Stimulated activated CD8-positive, alpha-beta memory T cell treated with anti-CD3 and anti-CD28 coated beads, Interleukin-4, amount 100 ng/mL, for 24 hours (primary cell): Measurements from ENCODE around the gene SLC39A11.
"Not testable (repeated sequence)": the region's sequence is repeated elsewhere in the genome, so short reads cannot be mapped to it uniquely, and the experiment has no call there.

Experiments
- DNase-seq: peaks from one replicate; pipeline ENCODE4 v3.0.0-alpha.2; 2020; ENCODE audit warnings: low read depth

SLC39A11 gene, protein sequence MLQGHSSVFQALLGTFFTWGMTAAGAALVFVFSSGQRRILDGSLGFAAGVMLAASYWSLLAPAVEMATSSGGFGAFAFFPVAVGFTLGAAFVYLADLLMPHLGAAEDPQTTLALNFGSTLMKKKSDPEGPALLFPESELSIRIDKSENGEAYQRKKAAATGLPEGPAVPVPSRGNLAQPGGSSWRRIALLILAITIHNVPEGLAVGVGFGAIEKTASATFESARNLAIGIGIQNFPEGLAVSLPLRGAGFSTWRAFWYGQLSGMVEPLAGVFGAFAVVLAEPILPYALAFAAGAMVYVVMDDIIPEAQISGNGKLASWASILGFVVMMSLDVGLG

DNA sequence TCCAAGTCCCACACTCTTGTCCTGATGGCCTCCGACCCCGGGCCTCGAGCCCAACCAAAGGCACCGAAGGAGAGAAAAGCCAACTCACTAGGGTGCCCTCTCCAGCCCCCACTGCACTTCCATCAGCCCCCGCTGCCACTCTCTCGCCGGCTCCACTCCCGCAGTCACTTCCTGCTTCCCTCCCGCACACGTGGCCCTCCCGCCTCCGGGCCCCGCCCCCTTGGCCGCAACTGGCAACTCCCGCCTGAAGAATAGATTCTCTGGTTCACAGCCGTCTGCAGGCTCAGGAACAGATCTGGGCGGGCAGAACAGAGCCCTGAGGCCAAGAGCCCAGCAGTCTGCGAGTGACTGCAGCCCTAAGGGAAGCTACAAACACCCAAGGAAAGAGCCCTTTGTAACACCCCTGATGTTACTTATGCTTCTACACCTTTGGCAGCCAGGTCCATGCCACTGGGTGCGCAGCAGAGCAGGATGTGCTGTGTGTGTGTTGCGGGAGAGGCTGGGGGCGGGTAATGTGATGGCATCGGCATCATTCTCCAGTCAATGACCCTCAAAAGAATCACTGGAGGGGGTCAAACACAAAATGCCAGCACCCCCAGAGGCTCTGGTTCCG, at the start of gene SLC39A11:
Gene SLC39A11 (minus strand): TSS at position 166 of the 613 bp plus-strand sequence. CDS start 3,924 bp downstream, outside the sequence.
- peak; percentile 88 for DNase-seq

DNA sequence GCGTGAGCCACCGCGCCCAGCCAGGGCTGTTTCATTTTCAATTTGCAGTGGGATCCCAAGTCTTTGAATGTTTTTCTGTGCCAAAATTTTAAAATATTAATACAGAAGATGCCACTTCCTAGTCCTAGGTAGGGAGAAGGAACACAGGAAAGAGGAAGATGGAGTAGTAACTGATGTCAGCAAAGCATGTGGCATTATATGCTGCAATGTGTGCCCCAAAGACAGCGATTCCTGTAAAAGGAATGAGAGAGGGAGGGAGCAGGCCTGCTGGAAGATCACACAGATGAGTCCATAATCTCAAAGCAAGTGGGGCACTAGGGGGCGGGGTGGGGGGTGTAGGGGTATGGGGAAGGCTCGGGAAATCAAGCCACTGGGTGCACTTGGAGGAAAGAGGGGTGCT, 48.9 kb upstream of the SLC39A11 start:
- no peak for DNase-seq

DNA sequence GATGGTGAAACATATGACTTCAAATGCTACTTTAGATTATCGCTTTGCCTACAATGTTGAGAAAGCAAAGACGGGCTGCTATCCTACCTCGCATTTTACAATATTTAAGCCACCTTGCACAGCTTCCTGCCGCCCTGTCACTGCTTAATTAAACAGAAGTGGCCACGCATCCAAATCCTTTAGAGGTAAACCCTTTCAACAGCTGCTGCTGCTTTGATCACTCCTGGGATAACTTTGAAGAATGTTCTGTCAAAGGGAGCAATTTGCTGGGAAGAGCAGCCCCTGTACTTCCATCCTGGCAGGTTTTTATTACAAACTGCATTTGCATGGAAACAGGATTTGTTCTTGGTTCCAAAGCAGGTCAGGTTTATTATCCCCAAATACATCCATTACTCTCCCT, 48.1 kb upstream of the SLC39A11 start:
- no peak for DNase-seq

DNA sequence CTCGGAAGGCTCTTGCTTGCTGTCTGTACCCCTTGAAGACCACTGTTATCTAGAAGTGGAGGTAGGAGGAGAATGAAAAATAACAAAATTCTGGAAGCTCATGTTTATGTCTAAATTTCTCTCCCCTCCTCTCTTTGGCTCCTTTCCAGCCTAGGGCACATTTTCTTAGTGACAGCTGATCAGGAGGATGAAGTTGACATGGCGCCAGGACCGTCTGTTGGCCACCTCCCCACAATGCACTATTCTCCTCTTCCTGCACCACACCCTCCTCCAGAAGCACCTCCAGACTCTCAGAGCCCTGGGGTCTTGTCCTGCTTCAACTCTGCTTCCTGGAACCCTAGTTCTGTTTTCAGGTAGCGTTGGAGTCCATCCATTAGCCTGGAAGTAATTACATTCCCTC, 46.8 kb upstream of the SLC39A11 start:
- DNase-seq, result no peak

DNA sequence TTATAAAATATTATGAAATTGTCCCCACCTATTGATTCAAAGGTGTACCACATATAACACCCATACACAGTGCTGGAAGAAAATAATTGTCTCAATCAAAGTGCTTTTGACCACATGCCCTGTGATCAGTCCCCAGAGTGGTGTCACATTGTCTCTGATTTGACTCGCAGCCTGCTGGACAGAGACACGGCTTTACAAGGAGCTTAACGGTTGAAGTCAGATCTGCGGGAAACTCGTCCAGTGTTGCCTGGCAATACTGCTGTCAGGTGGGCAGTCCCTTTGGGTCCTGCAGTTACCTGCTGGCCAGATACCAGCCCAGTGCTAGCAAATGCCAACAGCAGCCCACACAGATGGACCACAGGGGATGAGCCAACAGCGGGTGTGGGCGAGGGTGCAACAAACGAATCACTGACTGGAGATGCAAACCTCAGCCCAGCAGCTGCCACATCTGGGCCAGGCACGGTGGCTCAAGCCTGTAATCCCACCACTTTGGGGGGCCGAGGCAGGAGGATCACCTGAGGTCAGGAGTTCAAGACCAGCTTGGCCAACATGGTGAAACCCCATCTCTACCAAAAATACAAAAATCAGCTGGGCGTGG, 46.2 kb upstream of the SLC39A11 start:
- no peak for DNase-seq

DNA sequence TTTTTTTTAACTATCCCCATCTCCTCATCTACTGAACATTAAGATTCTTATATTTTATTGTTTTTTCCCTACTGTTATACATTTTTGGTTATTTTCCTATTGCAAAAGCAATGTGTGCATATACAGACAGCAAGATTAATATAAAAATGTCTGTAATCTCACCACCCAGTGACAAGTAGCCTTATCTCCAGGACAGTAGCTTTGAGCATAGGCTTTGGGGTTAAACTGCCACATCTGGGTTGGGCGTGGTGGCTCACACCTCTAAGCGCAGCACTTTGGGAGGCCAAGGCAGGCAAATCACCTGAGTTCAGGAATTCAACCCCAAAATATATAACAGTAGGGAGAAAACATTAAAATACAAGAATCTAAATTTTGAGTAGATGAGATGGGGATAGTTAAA, 44.9 kb upstream of the SLC39A11 start:
- DNase-seq, result no peak

DNA sequence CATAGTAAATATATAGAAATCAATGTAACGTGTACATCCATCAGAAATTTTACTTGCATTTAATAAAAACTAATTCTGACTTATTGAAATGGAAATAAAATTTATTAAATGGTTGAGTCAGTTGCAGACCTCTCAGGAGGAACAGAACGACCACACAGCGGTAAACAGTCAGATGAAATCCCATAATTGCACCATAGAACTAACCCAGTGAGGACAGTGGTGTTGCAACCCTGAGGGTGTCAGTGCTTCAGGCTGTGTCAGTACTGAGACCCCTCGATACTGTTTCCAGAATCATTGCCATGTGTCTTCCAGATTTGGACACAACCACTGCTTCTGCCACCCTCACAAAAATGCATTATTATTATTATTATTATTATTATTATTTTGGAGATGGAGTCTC, 43.3 kb upstream of the SLC39A11 start:
- no peak for DNase-seq

DNA sequence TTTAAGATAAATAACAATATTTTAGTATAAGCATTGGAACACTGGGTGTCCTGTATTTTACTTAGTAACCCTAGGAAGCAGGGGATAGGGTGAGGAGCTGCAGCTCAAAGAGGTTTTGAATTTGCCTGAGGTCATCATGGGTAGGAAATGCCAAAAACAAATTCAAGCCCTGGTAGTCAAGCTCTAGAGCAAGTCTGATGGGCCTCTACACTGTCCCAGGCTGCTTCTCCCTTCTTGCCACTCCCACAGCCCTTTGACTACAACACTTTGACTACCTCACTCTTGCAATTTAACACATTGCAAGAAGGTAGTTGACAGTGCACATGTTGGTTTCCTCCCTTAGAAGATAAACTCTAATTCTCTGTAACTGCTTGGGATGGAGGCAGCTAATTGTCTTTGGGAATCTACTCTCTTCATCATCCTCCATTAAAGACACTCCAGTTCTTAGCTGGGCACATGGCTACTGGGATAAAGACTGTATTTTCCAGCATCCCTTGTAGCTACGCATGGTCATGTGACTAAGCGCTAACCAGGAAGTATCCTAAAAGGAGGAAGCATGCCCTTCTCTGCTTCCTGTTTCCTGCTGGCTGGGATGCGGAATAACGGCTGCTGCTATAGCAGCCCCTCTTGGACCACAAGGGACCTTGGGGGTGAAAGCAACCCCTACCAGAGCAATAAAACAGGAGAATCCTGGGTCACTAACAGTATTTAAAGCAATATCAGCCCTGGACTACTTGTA, 41.6 kb upstream of the SLC39A11 start:
- no peak for DNase-seq

DNA sequence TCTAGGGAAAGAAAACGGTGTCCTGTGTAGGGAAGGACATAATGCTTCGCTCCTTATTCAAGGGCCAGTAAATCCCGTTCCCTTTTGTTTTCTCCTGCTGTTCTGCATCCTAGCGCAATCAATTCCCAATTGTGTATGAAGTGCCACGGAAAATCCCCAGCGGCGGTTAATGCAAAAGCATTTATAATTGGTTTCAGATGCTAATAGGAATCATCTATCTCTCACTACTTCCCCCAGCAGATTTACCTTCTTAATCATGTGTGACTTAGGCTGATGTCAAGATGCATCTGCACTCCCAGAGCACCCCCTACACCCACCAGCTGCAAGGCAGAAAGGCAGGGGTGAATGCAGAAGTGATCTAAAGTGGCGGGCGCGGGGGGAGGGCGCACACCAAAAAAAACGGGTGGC, 39.6 kb upstream of the SLC39A11 start:
- DNase-seq, result no peak

DNA sequence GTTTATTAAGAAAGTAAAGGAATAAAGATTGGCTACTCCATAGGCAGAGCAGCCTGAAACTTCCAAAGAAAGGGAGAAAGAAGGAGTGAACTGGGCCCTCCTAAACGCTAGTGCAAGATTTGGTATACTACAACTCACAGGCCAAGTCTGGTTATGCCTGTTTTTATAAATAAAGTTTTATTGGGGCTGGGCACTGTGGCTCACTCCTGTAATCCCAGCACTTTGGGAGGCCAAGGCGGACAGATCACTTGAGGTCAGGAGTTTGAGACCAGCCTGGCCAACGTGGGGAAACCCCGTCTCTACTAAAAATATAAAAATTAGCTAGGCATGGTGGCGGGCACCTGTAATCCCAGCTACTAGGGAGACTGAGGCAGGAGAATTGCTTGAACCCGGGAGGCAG, 39.0 kb upstream of the SLC39A11 start:
- DNase-seq, result not testable (repeated sequence)

DNA sequence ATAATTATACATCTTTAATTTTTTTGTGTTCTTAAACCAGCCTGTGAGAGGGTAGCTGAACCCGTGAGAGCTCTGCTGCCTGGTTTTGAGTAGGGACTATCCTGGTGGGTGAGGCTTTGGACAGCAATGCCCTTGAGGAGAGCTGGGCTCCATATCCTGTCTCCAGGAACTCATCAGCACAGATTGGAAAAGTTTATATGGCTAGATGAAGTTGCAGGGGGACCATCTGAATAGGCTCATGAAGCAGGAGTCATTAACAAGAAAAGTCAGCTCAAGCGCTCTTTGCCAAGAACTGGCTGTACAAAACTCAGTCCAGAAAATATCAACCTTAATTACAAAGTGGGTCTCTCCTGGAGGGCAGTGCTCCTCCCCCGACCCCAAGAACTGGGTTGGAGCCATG, 38.5 kb upstream of the SLC39A11 start:
- DNase-seq, result no peak

DNA sequence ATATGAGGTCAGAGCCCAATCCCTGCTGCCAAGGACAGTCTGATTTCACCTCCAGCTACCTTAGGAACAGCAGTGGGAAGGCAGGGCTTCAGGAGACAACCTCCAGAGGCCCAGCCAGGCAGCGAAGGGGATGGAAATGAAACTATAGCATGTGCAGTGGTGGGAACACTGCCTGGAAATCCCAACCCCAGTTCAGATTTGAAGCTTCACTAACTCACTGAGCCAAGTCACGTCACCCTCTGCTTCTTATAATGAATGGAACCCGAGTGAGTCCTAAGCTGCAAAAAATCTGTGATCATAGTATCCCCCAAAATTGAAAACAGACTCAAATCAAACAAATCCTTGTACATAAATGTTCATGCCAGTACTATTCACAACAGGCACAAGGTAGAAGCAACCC, 36.0 kb upstream of the SLC39A11 start:
- no peak for DNase-seq

DNA sequence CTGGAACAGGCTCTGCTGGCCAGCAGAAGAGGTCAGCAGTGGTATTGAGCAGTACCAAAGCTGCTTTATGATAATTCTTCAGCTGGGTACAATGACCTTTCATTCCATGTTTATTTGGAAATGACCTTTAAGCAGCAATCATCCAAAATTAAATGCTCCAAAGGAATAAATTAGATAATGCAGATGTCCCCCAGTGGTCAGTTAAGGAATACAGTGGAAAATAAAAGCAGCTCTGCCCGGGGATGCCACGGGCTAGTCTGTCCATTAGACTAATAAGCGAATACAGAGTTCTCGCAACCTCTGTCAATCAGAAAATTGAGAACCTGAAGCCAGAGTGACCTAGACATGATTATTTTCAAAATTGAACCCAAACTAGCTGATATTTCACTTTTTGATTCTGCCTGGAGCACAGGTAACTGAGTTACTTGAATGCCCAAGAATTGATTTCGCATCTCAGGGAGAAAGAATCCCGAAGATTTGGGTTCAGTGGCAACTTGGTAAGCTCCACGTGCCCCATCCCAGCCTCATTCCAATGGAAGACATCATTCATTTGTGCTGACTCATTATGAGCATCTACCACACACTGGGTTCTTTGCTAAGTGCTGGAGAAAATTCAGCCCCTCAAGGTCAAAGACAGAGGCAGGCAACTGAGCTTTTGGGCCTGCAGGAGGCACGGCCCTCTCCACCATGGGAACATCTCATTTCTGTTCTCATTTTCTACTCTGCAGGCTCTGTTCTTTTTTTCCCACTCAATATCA, 34.4 kb upstream of the SLC39A11 start:
- no peak for DNase-seq

DNA sequence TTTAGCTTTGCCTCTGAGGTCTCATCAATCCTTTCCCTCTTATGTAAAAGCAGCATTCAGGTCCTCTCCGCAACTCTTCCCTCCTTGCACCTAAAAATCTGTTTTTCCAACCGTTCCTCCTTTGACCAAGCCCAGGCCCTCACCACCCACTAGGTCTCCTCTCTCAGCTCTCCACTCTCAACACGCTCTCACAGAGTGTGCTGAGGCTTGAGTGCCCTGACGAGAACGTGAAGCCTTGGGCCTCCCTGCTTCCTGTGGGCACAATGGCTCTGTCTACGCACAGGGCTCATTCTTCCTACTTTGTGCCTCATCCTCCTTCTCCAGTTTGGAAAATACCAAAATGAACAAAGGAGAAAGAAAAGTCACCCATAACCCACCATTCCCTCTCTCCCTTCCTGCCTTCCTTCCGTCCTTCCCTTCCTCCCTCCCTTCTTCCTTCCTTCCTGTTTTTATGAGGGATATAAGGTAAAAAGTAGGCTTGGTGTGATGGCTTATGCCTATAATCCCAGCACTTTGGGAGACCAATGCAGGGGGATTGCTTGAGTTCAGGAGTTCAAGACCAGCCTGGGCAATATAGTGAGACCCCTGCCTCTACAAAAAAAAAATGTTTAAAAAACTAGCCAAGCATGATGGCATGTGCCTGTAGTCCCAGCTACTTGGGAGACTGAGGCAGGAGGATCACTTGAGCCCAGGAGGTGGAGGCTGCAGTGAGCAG, 31.3 kb upstream of the SLC39A11 start:
- no peak for DNase-seq

DNA sequence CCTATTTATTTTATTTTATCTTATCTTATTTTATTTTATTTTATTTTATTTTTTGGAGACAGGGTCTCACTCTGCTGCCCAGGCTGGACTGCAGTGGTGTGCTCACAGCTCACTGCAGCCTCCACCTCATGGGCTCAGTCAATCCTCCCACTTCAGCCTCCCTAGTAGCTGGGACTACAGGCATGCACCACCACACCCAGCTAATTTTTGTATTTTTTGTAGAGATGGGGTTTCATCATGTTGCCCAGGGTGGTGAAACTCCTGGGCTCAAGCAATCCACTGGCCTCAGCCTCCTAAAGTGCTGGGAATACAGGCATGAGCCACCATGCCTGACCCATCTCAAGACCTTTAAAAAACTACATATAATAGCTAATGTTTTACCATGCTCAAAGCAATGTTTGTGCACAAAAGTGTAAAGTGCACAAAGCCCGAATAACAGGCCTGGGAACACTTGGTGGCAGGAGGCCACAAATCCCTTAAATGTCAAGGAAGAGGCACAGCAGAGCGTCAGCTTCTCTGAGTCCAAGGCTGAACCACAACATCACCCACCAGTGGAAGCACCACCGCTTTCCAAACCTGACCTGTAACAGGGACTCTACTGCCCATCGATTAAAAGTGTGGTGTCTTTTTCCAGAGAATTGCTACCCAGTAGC, 30.6 kb upstream of the SLC39A11 start:
- DNase-seq, result no peak

DNA sequence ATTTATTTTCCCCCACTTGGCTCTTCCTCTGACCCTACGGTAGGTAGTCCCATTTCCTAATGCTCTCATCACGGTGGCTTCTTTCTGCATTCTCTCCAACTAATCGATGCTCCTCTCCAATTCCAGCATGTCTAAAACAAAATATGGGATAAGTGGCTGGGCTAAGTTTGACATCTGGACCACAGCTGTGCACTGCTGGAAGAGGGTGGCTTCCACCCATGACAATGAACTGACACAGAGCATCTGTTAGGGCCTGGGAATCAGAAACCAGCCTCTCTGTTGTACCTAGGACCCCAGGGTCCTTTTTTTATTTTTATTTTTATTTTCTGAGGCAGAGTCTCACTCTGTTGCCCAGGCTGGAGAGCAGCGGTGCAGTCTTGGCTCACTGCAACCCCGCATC, 29.0 kb upstream of the SLC39A11 start:
- no peak for DNase-seq

DNA sequence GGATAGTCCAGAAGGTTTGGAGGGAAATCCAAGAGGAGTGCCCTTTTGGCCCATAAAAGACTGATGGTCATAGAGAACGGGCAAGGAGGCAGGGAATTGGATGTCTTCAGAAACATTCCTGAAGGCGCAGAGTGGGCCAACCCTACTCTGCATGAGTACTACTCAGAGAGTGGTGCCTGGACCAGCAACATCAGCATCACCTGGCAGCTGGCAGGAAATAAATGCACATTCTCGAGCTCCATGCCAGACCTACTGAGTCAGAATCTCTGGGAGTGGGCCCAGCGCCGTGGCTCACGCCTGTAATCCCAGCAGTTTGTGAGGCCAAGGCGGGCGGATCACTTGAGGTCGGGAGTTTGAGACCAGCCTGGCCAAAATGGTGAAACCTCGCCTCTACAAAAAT, 27.1 kb upstream of the SLC39A11 start:
- no peak for DNase-seq

DNA sequence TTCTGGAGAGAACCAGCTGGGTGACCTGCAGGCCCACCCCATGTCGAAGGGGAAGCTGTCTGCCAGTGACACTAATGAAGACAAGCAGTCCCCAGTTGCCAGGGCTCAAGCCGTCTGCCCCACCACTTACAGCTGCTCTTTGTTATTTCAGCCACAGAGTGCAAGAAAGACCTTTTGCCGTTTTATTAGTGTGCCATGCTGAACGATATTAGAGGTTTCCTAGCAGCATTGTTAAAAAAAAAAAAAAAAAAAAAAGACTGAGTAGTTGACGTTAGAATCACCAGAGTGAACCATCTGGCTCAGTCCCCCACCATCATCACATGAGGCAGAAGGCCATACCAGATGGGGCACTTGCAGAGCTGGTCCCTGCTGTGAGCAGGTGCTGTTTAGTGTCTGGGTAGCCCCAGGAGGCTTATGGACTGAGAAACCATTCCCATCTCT, 26.5 kb upstream of the SLC39A11 start:
- DNase-seq, result no peak

DNA sequence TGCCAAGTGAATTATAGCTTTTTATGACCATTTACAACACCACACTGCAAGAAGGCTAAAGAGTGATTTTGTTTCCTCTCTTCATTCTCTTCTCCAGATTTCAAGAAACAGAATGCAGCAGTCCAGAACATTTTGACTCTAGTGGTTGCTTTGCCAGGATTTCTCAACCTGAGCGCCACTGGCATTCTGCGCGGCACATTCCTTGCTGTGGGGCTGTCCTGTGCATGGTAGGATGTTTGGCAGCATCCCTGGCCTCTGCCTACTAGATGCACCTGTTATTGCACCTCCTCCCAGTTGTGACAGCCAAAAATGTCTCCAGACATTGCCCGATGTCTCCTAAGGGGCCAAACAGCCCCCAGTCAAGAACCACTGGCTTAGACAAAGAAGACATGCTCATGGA, 25.7 kb upstream of the SLC39A11 start:
- DNase-seq, result no peak

DNA sequence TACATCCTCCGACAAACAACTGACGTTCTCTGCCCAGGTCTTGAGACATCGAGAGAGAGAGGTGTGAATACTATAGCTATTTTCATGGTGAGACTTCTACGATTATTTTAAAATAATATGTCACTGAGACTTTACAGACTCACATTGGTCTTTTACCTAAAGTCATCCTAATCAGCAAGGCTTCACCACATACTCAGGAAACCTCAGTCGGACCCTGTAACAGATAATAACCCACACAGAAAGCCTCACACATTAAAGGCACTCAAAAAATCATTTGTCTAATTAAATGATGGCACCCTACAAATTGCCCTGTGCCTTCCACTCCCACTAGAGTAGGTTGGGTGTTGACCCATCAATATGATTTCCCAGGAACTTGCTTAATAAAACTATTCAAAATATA, 19.8 kb upstream of the SLC39A11 start:
- no peak for DNase-seq

DNA sequence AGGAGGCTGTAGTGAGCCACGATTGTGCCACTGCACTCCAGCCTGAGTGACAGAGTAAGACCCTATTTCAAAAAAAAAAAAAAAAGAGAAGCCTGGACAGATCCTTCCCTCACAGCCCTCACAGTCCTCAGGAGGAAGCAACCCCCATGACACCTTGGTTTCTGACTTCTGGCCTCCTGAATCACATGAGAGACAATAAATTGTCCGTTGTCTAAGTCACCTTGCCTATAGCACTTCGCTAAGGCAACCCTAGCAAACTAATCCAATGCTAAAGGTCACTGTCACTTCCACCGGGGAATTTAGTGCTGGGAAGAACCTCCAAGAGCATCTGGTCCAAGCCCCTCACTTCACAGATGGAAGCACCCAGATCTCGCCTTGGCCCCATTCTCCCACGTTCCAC, 18.9 kb upstream of the SLC39A11 start:
- DNase-seq, result no peak
